HG03025 (cell line): Measurements from ENCODE around the gene VPREB1.
"Not testable (repeated sequence)": the region's sequence is repeated elsewhere in the genome, so short reads cannot be mapped to it uniquely, and the experiment has no call there.

Source experiments
- ATAC-seq: cut with Tn5 transposase; IDR thresholded peaks from one replicate; pipeline ENCODE4 v1.9.1; 2021; ENCODE audit warnings: mild to moderate bottlenecking, moderate library complexity; ENCODE audit not compliant: unreplicated experiment, low FRiP score

Gene VPREB1

DNA sequence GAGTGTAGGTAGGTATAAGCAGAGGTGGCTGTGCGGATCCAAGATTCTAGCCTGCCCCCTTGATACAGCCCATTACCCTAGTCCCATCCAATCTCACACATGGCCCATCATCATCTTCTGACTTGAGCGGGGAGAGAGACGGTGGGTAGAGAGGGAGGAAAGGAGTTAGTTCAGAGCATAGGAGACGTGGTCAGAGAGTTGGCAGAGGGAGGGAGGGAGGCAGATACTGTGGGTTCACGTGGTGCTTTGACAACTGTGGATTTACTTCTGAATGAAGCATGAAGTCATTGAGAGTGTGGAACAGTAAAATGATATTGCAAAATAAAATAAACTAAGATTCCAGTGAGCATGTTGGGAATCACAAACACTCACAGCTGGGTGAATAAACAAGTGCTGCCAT, 31.4 kb upstream of the VPREB1 start:
- ATAC-seq = no peak

DNA sequence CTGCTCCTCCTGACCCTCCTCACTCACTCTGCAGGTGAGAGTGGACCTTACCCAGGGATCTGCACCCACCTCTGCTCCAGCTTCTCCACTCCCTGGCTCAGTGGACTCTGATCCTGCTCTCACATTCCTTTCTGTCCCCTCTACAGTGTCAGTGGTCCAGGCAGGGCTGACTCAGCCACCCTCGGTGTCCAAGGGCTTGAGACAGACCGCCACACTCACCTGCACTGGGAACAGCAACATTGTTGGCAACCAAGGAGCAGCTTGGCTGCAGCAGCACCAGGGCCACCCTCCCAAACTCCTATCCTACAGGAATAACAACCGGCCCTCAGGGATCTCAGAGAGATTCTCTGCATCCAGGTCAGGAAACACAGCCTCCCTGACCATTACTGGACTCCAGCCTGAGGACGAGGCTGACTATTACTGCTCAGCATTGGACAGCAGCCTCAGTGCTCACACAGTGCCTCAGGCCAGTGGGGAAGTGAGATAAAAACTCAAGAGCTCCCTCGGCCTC, 29.7 kb upstream of the VPREB1 start:
- no peak for ATAC-seq

DNA sequence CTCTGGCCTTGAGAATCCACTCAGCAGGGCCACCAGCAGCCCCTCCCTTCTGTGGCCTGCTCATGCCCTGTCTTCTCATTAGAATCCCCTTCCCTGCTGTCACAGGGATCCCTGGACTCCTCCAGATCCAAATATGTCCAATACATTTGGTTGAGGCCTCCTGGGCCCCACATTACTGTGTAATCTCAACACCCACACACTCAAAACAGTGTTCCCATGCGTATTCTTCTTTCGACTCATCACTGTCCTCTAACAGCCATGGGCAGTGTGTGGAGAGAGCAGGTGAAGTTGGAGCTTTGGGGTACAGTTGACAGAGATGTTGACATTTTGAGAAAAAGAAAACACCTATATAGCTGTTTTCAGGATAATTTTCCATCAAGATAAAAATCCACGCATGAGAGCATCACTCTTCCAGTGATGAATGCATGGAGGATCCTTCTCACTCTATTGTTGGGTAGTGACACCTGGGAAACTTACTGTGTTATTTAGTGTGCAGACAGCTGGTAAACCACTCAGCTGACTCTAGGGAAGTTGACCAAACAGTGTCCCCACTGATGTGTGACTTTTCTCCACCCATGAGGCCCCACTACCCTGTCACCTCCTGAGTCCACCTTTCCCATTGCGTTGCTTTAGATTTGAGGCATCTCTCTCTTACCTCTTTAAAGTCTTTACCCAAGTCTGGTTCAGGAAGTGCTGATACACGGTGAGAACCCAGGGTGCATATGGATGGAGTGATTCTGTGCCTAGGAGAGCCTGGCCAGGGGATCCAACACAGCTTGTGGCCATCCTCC, 28.7 kb upstream of the VPREB1 start:
- ATAC-seq = no peak

DNA sequence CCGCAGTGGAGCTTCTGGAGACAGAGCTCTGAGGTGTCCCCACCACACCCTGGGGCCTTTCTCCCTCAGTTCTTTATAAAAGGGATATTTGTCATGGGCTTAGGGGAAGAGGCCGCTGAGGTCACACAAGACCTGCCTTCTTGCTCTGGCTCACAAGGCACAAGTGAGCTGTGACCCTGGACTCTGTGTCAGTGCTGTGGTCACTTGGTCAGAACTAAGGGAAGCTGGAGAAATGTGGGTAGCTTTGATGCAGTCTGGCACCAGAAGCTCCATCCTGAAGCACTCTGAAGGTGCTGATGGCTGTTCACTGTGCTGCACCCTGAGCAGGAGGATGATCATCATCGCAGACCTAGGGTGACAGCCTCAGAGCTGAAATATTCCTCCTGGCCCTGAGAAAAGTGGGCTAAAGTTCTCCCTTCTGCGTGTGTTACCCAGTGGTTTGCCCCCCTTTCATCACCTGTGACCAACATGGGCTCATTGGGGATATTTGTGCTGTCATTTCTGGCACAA, 28.1 kb upstream of the VPREB1 start:
- ATAC-seq = no peak

DNA sequence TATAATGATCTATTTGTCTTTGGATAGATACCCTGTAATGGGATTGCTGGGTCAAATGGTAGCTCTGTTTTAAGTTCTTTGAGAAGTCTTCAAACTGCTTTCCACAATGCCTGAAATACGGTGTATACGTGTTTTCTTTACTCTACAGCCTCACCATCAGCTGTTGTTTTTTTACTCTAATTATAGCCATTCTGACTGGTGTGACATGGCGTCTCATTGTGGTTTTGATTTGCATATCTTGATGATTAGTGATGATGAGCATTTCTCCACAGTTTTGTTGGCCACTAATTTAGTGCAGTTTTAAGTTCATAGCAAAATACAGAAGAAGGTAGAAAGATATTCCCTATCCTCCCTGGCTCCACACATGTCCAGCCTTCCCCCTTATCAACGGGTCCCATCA, 26.3 kb upstream of the VPREB1 start:
- ATAC-seq = no peak

DNA sequence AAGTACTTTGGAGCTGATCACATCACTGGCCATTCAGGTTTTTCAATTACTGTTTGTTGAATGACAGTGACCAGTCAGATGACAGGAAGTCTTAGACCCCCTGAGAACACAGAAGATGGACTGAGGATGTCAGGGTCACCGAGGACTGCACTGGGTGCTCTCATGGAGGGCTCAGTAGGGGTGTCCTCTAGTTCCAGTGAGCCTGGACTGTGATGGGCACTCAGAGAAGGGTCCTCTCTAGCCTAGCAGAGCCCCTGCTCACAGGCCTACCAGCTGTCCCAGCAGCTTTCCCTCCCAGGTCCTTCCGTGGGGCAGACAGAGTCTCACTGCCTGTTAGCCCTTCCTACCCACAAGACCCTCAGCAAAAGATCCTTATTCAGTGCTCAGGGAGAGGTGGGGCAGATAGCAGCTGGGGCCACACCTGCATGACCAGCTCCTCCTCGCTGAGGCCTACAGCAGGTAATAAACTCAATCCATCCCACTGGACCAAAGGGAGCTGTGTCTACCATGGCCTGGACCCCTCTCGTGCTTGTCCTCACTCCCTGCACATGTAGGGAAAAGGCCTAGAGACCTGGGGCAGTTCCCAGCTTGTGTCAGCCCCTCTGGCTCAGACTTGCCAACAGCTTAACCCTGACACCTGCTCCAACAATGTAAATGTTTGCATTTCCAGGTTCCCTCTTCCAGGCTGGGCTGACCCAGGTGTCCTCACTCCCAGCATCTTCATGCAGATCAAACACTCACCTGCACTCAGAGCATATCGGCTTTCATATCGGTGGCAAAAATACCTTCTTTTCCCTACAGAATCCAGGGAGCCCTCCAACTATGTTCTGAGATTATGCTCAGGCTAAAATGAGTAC, 25.2 kb upstream of the VPREB1 start:
- ATAC-seq = no peak

DNA sequence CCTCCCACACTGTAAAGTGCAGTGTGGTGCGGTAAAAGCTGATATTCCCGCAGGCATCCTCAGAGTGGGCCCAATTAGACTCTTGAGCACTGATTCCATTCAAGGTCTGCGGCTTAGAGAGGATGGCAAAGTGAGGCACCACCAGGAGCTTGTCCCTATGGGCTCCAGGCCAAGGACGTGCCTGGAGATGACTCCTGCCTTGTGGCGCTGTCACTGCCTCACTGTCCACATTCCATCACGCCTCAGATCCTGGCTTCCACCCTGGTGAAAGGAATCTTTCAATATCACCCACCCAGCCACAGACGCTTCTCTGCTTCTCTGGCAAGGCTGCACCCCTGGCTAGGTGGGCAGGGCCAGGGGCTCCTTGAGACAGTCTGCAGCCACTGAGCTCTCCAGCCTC, 23.5 kb upstream of the VPREB1 start:
- not testable (repeated sequence) for ATAC-seq

DNA sequence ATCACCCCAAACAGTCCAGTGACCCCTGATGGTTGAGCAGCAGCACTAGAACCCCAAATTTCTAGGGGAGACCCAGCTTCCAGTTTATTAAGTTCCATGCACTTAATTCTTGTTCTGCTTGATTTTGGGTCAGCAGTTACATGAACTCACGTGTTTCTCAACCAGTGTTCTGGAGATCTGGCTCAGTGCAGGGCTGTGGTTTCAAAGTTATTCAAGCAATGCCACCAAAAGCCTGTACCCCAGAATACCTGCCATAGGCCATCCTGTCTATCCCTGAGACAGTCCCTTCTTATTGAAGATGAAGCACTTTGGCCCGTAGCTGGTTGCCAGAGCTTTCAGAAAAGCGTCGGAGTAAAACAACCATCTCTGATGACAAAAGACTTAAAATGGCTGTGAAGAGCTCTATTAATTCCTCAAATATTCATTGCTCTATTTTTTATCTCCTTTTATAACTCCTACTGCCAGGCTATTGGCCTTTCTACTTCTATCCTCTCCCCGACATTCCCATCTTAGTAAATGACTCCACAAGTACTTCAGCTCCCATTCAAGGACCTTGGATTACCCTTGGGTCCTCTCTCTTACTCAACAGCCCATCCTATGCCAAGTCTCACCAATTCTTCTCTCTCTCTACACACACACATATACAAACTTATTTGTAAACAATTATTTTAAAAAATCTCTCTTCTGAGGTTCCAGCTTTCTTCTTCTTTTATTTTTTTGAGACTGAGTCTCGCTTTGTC, 18.0 kb upstream of the VPREB1 start:
- ATAC-seq = no peak

DNA sequence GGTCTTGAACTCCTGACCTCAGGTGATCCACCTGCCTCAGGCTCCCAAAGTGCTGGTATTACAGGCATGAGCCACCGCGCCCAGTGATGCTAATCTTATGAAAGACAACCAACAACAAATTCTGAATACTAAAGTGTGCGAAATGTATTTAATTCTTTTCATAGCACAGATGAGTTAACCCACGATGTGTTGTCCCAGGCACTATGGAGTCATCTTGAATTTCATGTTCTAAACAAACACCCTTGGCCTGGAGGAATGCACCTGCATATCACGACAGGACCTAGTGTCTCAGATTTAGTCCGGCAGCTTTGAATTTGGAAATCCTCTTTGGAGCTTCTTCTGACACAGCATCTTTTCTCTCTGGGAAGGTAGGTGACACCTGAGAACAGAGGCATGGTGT, 16.2 kb upstream of the VPREB1 start:
- no peak for ATAC-seq

DNA sequence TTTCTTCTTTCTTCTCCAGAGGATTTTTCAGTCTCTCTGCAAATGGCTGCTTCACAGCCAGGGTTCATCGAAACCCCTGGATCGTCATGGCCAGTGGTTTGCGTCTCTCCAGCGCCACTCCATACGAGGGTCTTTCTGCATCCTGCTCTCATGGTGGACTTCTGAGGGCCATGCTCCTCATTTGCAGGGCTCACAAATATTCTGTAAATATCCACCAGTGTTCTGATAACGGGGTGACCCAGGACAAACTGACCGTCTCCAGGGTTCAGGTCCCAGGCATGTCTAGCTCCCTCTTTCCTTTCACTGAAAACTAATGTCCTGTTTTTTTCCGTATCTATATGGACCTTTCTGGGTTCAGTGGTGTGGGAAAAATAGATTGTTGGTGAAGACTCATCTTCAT, 15.7 kb upstream of the VPREB1 start:
- no peak for ATAC-seq

DNA sequence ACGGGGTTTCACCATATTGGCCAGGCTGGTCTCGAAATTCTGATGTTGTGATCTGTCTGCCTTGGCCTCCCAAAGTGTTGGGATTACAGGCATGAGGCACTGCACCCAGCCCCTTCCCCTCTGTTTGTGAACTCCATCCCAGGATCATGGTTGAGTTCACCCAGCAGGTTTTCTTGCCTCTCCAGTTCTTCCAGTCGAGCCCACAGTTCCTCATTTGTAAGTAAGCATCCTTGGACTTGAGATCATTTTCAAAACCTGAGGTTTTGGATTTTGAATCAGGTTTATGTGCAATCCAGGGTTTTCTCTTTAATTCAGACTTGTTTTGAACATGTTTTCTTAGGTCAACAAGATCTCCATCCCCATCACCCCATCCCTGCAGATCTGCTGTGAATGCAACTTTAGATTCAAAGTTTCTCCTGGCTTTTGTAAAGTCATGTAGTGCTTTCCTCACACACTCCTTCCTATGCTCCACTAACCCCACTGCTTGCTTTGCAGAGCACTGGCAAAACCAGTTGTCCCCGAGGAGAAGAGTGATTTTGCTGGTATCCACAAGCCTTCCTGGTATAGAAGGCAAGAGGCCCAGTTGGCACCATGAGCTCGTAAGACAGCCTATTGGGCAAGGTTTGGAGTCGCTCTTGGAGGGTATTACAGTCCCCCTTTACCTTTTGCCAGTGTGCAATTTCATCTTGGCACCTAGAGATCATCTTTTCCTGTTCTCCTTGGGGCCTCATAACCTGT, 14.7 kb upstream of the VPREB1 start:
- ATAC-seq = no peak

DNA sequence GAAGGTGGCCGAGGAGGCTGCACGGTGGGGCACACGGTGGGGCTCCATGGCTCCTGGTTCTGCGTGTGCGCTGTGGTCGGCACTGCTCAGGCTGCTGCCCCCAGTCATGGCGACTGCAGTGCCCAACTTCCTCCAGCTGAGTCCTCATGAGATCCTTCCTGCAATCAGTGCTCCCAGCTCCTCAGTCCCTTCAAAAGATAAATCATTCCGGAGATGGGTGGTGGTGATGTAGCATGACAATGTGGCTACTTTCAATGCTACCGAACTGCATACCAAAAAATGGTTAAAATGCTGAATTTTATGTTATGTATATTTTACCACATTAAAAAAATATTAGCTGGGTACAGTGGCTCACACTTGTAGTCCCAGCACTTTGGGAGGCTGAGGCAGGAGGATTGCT, 14.1 kb upstream of the VPREB1 start:
- ATAC-seq = no peak

DNA sequence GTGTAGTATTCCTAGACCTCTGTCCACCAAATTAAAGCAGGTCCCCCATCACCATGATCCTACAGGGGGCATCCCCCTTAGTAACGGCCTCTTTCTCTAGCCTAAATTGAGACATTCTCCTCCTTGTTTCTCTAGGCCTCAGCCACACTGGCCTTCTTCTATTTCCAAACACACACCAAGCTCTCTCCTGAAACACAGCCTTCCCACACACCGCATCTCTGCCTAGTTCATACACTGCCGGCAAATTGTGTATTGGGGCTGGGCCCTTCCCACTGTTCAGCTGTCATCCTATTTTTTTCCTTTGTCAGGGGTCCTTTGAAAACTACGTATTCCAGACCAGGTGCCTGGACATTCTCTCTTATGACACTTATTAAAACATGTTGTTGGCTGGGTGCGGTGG, 11.5 kb upstream of the VPREB1 start:
- ATAC-seq = no peak

DNA sequence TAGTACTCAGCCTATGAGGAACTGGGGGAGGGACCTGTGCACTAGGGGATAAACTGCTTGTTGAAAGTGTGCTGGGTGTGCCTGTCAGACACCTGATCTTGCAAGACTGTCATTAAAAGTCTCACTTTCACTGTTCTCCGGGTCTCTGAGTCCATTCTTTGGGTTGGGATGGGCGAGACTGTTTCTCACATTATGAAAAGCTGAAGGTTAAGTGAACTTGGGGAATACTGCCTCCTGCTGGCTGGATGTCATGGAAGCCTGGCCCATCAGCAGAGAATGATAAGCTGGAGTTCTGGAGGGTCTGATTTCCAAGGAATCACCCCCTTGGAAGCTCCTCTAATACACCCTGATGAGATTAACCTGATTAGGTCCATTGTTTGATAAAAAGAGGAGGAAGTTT, 9.0 kb upstream of the VPREB1 start:
- no peak for ATAC-seq

DNA sequence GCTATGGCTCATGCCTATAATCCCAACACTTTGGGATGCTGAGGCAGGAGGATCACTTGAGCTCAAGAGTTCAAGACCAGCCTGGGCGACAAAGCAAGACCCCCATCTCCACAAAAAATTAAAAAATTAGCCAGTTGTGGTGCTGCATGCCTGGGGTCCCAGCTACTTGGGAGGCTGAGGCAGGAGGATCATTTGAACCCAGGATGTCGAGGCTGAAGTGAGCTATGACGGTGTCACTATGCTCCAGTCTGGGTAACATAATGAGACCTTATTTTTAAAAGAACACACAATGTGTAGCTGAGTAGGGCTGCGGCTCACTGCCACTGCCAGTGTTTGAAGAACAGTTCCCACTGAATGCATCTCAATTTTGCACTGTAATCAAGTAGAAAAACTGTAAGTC, 7.1 kb upstream of the VPREB1 start:
- no peak for ATAC-seq

DNA sequence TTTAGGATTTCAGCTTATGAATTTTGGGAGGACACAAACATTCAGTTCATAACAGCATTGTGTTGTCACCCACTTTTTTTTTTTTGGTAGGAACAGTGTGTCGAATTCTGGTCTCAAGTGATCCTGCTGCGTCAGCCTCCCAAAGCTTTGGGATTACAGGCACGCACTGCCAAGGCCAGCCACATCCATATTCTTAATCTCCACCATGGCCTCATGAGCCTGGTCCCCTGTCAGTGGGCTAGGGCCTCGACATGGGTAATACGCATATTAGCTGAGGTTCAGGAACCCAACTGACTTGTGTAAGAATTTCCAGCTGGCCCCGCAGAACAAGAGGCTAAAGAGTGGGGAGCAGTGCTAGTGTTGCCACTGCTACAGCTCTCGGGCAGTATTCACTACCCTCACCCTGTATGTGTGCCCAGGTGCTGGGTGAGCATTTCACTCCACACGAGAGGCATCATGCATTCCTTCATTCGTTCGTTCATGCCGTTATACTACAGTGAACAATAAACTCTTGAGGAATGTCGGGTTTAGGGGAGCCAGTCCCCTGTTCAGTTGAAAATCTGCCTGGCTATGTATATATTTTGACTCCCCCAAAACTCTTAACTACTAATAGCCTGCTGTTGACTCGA, 5.2 kb upstream of the VPREB1 start:
- no peak for ATAC-seq

DNA sequence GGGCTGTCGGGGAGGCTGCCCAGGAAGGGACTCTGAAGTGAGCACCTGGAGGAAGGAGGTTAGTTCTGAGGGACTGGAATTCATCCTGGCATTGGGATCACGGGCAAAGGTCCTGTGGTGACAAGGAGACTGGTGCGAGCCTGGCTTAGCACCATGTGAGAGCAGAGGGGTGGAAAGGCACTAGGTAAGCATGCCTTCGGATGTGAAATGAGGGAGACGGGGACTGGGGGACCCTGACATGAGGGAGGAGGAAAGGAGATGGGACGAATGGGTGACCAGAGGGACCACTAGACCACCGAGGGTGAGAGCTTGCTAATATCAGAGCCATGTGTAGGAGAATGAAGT, 3.1 kb upstream of the VPREB1 start:
- ATAC-seq = no peak

DNA sequence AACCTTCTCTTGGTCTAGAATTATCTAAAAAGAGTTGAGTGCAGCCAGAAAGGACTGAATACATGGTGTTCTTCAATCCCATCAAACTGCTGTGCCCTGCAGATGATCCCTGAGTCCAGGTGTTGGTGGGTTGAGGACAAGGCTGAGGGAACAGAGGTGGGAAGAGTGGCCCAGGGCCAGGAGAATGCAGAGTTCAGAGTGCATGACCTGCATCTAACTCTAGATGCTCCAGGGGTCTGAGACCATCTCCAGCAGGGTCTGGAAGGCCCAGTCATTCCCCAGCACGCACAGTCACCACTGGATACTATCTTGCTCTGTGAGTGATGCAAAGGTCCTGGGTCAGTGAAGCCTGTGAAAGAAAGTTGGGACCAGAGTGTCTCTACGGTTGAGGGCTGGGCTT, 2.1 kb upstream of the VPREB1 start:
- no peak for ATAC-seq

DNA sequence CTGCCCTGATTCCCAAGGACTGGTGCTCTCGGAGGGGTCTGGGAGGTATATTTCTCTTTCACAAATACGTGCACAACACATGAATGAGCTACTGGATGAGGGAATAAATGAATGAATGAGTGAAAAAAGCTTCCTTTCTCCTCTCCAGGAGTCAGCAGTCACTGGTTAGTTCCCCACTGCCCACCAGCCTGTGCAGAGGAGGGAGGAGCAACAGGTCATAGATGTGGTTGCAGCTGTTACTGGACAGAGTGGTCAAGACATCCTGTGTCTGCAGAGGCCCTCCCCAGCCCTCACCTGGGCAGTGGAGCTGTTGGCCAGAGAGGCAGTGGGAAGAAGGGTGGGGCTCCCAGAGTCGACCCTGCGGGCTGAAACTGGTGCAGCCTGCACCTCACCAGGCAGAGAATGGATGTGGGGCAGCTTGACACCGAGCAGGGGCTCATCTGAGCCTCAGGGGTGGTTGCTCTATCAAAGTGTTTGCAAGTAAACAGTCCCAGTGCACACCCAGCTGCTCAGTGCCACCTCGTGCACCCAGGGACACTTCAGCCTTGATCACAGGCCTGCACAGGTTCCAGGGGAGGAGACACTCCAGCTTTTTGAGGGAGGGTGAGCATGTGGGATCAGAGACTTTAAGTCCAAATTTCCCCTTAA, 1.4 kb upstream of the VPREB1 start:
- no peak for ATAC-seq
